ENCODE measurements around the gene MRPL53. TPM values are rescaled to one million over a fixed set of nuclear protein-coding genes. Genes with fewer than 3 reads are reported as not detected.

MRPL53 gene
- total and polyA plus RNA-seq, 2 of the 13 experiments (the other 11 are each of a cell fraction or from before 2014, with no cell fraction given), result 34.3 to 51.9 TPM

DNA sequence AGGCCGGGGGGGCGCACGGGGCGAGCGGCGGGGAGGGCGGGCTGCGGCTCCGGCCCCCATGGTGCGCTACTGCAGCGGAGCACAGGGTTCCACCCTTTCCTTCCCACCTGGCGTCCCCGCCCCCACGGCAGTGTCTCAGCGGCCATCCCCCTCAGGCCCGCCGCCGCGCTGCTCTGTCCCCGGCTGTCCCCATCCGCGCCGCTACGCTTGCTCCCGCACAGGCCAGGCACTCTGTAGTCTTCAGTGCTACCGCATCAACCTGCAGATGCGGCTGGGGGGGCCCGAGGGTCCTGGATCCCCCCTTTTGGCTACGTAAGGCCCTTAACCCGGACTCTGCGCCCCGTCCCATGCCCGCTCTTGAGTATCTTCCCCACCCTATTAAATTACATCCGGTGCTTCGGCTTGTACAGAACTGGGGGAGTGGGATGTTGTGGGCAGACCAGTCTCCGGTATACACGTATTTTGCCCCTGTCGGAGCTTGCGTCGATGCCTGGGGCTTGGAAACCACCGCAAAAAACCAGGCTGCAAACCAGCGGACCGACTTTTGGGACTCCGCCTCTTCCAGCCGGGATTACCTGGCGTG lies 14.8 kb downstream of the MRPL53 start (continued):
- TF ChIP-seq ZNF652 (CRISPR knock-in tag; IDR thresholded peaks at IDR 0.05; ENCODE audit: borderline replicate concordance, low read depth) (peak; percentile 84), ZNF230 (CRISPR knock-in tag; IDR thresholded peaks at IDR 0.05) (peak; percentile 92), PHF21A (CRISPR knock-in tag; IDR thresholded peaks at IDR 0.05) (peak; percentile 75), ZBTB21 (CRISPR knock-in tag; IDR thresholded peaks at IDR 0.05) (peak; percentile 62; the same call in 1 of the 2 replicates), MIER2 (CRISPR knock-in tag; IDR thresholded peaks at IDR 0.05) (no peak), MAF1 (CRISPR knock-in tag; IDR thresholded peaks at IDR 0.05; ENCODE audit: borderline replicate concordance) (peak; percentile 52; the same call in 1 of the 2 replicates), FOXK1 (CRISPR knock-in tag; IDR thresholded peaks at IDR 0.05; ENCODE audit: borderline replicate concordance, low read depth) (no peak; the same call in 1 of the 2 replicates), NFRKB (IDR thresholded peaks at IDR 0.05) (no peak), THAP11 (CRISPR knock-in tag; IDR thresholded peaks at IDR 0.05) (peak; percentile 22; the same call in 1 of the 2 replicates), HMG20A (CRISPR knock-in tag; IDR thresholded peaks at IDR 0.05; ENCODE audit: borderline replicate concordance) (no peak), SAP130 (CRISPR knock-in tag; IDR thresholded peaks at IDR 0.05; ENCODE audit: low read depth) (peak; percentile 93), KMT2B (CRISPR knock-in tag; IDR thresholded peaks at IDR 0.05) (no peak), KLF13 (CRISPR knock-in tag; IDR thresholded peaks at IDR 0.05) (no peak), HNRNPK (IDR thresholded peaks at IDR 0.05; ENCODE audit: low read depth, low read length, poor library complexity, severe bottlenecking) (no peak), ZNF879 (CRISPR knock-in tag; IDR thresholded peaks at IDR 0.05) (no peak), ZNF883 (CRISPR knock-in tag; IDR thresholded peaks at IDR 0.05; ENCODE audit: not compliant biosample characterization) (peak; percentile 84)
- TF ChIP-seq, protein P1, sequence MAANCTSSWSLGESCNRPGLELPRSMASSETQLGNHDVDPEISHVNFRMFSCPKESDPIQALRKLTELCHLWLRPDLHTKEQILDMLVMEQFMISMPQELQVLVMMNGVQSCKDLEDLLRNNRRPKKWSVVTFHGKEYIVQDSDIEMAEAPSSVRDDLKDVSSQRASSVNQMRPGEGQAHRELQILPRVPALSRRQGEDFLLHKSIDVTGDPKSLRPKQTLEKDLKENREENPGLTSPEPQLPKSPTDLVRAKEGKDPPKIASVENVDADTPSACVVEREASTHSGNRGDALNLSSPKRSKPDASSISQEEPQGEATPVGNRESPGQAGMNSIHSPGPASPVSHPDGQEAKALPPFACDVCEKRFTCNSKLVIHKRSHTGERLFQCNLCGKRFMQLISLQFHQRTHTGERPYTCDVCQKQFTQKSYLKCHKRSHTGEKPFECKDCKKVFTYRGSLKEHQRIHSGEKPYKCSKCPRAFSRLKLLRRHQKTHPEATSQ (CRISPR knock-in tag; IDR thresholded peaks at IDR 0.05; ENCODE audit: borderline replicate concordance), result peak; percentile 92; the same call in 1 of the 2 replicates
- TF ChIP-seq, protein P2, sequence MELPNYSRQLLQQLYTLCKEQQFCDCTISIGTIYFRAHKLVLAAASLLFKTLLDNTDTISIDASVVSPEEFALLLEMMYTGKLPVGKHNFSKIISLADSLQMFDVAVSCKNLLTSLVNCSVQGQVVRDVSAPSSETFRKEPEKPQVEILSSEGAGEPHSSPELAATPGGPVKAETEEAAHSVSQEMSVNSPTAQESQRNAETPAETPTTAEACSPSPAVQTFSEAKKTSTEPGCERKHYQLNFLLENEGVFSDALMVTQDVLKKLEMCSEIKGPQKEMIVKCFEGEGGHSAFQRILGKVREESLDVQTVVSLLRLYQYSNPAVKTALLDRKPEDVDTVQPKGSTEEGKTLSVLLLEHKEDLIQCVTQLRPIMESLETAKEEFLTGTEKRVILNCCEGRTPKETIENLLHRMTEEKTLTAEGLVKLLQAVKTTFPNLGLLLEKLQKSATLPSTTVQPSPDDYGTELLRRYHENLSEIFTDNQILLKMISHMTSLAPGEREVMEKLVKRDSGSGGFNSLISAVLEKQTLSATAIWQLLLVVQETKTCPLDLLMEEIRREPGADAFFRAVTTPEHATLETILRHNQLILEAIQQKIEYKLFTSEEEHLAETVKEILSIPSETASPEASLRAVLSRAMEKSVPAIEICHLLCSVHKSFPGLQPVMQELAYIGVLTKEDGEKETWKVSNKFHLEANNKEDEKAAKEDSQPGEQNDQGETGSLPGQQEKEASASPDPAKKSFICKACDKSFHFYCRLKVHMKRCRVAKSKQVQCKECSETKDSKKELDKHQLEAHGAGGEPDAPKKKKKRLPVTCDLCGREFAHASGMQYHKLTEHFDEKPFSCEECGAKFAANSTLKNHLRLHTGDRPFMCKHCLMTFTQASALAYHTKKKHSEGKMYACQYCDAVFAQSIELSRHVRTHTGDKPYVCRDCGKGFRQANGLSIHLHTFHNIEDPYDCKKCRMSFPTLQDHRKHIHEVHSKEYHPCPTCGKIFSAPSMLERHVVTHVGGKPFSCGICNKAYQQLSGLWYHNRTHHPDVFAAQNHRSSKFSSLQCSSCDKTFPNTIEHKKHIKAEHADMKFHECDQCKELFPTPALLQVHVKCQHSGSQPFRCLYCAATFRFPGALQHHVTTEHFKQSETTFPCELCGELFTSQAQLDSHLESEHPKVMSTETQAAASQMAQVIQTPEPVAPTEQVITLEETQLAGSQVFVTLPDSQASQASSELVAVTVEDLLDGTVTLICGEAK (IDR thresholded peaks at IDR 0.05), result no peak
- TF ChIP-seq, protein P2 (CRISPR knock-in tag; IDR thresholded peaks at IDR 0.05), result peak; percentile 63

Measured in HepG2 (cell line).